NCI-H187 (cell line): ENCODE measurements around the gene HYAL3.
A peak's percentile ranks its signal among the peaks of the same experiment; 100 is the strongest.

Experiments
- DNase-seq, 2 experiments: peaks; one replicate each; lab custom pipeline; 2025; lab: John Stamatoyannopoulos, UW

HYAL3 gene

GRCh38 chr3:50298836-50299637 lies at the start of gene HYAL3, which contains the start of gene NAA80:
Gene HYAL3 (minus strand): TSS chr3:50299405. CDS start chr3:50295602, 3,803 bp downstream.
Gene NAA80 (minus strand): TSS chr3:50299405. CDS start chr3:50297463, 1,942 bp downstream.
- peak; percentile 87 to 93 for DNase-seq

- DNase-seq, result no peak
Measured at GRCh38 chr3:50347187-50347813, 48.1 kb upstream of the HYAL3 start.

GRCh38 chr3:50345586-50346234 lies 46.5 kb upstream of the HYAL3 start, which contains the start of gene ZMYND10:
Gene ZMYND10 (minus strand): TSS chr3:50345732. CDS start chr3:50345579, 153 bp downstream.
- DNase-seq, result peak; percentile 25 to 32

GRCh38 chr3:50345008-50345407 lies 45.8 kb upstream of the HYAL3 start:
- no peak for DNase-seq

- no peak for DNase-seq
Measured at GRCh38 chr3:50342813-50343633, 43.8 kb upstream of the HYAL3 start.

GRCh38 chr3:50341996-50342650 lies 42.9 kb upstream of the HYAL3 start:
- no peak for DNase-seq

- no peak for DNase-seq
Measured at GRCh38 chr3:50341537-50341936, 42.3 kb upstream of the HYAL3 start.

- DNase-seq, result no peak
Measured at GRCh38 chr3:50340448-50341329, 41.5 kb upstream of the HYAL3 start, which contains the start of gene RASSF1. Gene RASSF1 (minus strand): TSS chr3:50340836. CDS start chr3:50340805, 31 bp downstream.

- DNase-seq, result no peak
Measured at GRCh38 chr3:50340147-50340447, 40.9 kb upstream of the HYAL3 start.

- DNase-seq, result no peak
Measured at GRCh38 chr3:50339485-50340146, 40.4 kb upstream of the HYAL3 start.

- DNase-seq, result no peak
Measured at GRCh38 chr3:50338965-50339364, 39.8 kb upstream of the HYAL3 start.

GRCh38 chr3:50337175-50337861 lies 38.1 kb upstream of the HYAL3 start:
- peak; percentile 56 to 91 for DNase-seq

GRCh38 chr3:50336452-50337174 lies 37.4 kb upstream of the HYAL3 start:
- DNase-seq, result no peak

GRCh38 chr3:50334339-50335075 lies 35.3 kb upstream of the HYAL3 start:
- DNase-seq, result no peak

GRCh38 chr3:50333744-50334328 lies 34.6 kb upstream of the HYAL3 start:
- DNase-seq, result no peak

GRCh38 chr3:50331364-50331907 lies 32.2 kb upstream of the HYAL3 start:
- no peak for DNase-seq

- no peak for DNase-seq
Measured at GRCh38 chr3:50330330-50330729, 31.1 kb upstream of the HYAL3 start.
